ENCODE measurements around the gene FILIP1L.

Gene FILIP1L

DNA sequence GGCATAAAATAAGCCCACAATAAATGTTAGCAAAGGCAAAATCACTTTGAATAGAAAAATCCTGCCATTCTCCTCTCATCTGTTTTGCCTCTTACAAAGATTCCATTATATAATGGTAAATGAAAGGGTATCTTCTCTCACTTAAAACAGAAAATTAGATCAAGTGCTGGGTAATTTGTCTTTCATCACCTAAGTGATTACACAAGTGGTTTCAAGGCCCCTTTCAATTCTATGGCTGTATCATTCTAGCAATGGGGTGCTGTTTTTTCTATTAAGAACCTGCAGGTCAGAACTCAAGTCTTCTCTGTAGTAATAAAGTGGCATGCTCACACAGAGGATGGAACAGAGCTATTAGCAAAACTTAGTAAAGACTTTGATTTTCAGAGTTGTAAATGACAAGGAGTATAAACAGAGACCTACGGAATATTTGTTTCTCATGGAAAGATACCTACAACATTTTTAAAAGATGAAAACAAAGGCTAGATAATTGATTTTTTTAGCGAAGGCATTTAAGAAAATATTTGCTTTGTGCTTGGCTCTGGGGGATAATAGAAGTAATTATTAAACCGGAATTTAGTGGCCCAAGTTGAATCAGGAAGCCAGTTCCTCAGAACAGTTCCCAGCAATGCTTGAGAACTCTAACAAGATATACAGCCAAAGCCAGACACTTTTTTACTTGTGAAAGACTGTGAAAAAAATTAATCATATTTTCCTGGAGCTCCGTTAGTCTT lies 159.2 kb downstream of the FILIP1L start:
- H3K27me3 ChIP-seq (ENCODE audit: low read length) = no peaks in the 10 kb centered on the region
- H3K36me3 ChIP-seq (ENCODE audit: low read length) = no peaks in the 10 kb centered on the region
- H3K9ac ChIP-seq (ENCODE audit: low read length) = no peak overlapping the region
- no peaks in the 10 kb centered on the region for H3F3A ChIP-seq (ENCODE audit: insufficient read depth)
- TF ChIP-seq EZH2phosphoT487 (conservative IDR thresholded peaks at IDR 0.05; ENCODE audit: low read length) = no peak
- H3K4me2 ChIP-seq (ENCODE audit: low read depth, low read length, poor library complexity, severe bottlenecking) = no peak overlapping the region
- H3K27ac ChIP-seq (ENCODE audit: low read depth, low read length) = no peak overlapping the region
- no peaks in the 10 kb centered on the region for H3K9me2 ChIP-seq (replicated peaks; ENCODE audit: insufficient read depth, low read length)
- H2AFZ ChIP-seq (ENCODE audit: low read depth, low read length, severe bottlenecking) = no peak overlapping the region
- no peaks in the 10 kb centered on the region for H3K79me2 ChIP-seq (ENCODE audit: insufficient read depth, low read length)
- no peaks in the 10 kb centered on the region; the same call in 1 of the 2 replicates for H4K20me1 ChIP-seq (ENCODE audit: low read depth, low read length)
- no peak overlapping the region for H3K4me3 ChIP-seq (ENCODE audit: insufficient read depth, low read length, poor library complexity, severe bottlenecking)
- H3K9me3 ChIP-seq (ENCODE audit: insufficient read depth, low read length) = no peaks in the 10 kb centered on the region

- no peak overlapping the region for H3K4me3 ChIP-seq (ENCODE audit: insufficient read depth, low read length, poor library complexity, severe bottlenecking)
- H3K9me2 ChIP-seq (replicated peaks; ENCODE audit: insufficient read depth, low read length) = no peaks in the 10 kb centered on the region
- no peak overlapping the region for H3K4me2 ChIP-seq (ENCODE audit: low read depth, low read length, poor library complexity, severe bottlenecking)
- H3K36me3 ChIP-seq (ENCODE audit: low read length) = no peaks in the 10 kb centered on the region
- no peaks in the 10 kb centered on the region for H3K27me3 ChIP-seq (ENCODE audit: low read length)
- H3K9me3 ChIP-seq (ENCODE audit: insufficient read depth, low read length) = no peaks in the 10 kb centered on the region
- H4K20me1 ChIP-seq (ENCODE audit: low read depth, low read length) = no peaks in the 10 kb centered on the region; the same call in 1 of the 2 replicates
- TF ChIP-seq, protein P1, sequence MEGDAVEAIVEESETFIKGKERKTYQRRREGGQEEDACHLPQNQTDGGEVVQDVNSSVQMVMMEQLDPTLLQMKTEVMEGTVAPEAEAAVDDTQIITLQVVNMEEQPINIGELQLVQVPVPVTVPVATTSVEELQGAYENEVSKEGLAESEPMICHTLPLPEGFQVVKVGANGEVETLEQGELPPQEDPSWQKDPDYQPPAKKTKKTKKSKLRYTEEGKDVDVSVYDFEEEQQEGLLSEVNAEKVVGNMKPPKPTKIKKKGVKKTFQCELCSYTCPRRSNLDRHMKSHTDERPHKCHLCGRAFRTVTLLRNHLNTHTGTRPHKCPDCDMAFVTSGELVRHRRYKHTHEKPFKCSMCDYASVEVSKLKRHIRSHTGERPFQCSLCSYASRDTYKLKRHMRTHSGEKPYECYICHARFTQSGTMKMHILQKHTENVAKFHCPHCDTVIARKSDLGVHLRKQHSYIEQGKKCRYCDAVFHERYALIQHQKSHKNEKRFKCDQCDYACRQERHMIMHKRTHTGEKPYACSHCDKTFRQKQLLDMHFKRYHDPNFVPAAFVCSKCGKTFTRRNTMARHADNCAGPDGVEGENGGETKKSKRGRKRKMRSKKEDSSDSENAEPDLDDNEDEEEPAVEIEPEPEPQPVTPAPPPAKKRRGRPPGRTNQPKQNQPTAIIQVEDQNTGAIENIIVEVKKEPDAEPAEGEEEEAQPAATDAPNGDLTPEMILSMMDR (IDR thresholded peaks at IDR 0.05; ENCODE audit: insufficient read depth, low read length, poor library complexity, severe bottlenecking) = no peak
- no peak for TF ChIP-seq EZH2phosphoT487 (conservative IDR thresholded peaks at IDR 0.05; ENCODE audit: low read length)
- no peak overlapping the region for H3K27ac ChIP-seq (ENCODE audit: low read depth, low read length)
- H3F3A ChIP-seq (ENCODE audit: insufficient read depth) = no peaks in the 10 kb centered on the region
- H2AFZ ChIP-seq (ENCODE audit: low read depth, low read length, severe bottlenecking) = no peak overlapping the region
- H3K79me2 ChIP-seq (ENCODE audit: insufficient read depth, low read length) = no peaks in the 10 kb centered on the region
- H3K9ac ChIP-seq (ENCODE audit: low read length) = no peak overlapping the region
These were observed 160.7 kb downstream of the FILIP1L start for GRCh38 chr3:99953596-99953995.

- Histone ChIP-seq H3K27me3 (ENCODE audit: low read length) (no peaks in the 10 kb centered on the region), H4K20me1 (ENCODE audit: low read depth, low read length) (no peaks in the 10 kb centered on the region; the same call in none of the 2 replicates), H3K36me3 (ENCODE audit: low read length) (no peaks in the 10 kb centered on the region), H3K4me3 (ENCODE audit: insufficient read depth, low read length, poor library complexity, severe bottlenecking) (no peak overlapping the region), H3K9ac (ENCODE audit: low read length) (no peak overlapping the region), H3K4me2 (ENCODE audit: low read depth, low read length, poor library complexity, severe bottlenecking) (no peak overlapping the region), H2AFZ (ENCODE audit: low read depth, low read length, severe bottlenecking) (no peak overlapping the region), H3K9me3 (ENCODE audit: insufficient read depth, low read length) (no peaks in the 10 kb centered on the region), H3F3A (ENCODE audit: insufficient read depth) (no peaks in the 10 kb centered on the region), H3K27ac (ENCODE audit: low read depth, low read length) (no peak overlapping the region), H3K9me2 (replicated peaks; ENCODE audit: insufficient read depth, low read length) (no peaks in the 10 kb centered on the region), H3K79me2 (ENCODE audit: insufficient read depth, low read length) (no peaks in the 10 kb centered on the region)
- no peak for TF ChIP-seq EZH2phosphoT487 (conservative IDR thresholded peaks at IDR 0.05; ENCODE audit: low read length)
- TF ChIP-seq, protein P1 (IDR thresholded peaks at IDR 0.05; ENCODE audit: insufficient read depth, low read length, poor library complexity, severe bottlenecking) = no peak
These were observed 162.0 kb downstream of the FILIP1L start for GRCh38 chr3:99952306-99952705.

GRCh38 chr3:99951701-99952100 lies 162.6 kb downstream of the FILIP1L start:
- no peak overlapping the region for H3K4me2 ChIP-seq (ENCODE audit: low read depth, low read length, poor library complexity, severe bottlenecking)
- no peaks in the 10 kb centered on the region for H3F3A ChIP-seq (ENCODE audit: insufficient read depth)
- H3K9me2 ChIP-seq (replicated peaks; ENCODE audit: insufficient read depth, low read length) = no peaks in the 10 kb centered on the region

More at GRCh38 chr3:99951701-99952100, 162.6 kb downstream of the FILIP1L start:
- no peak overlapping the region for H2AFZ ChIP-seq (ENCODE audit: low read depth, low read length, severe bottlenecking)
- TF ChIP-seq, protein P1 (IDR thresholded peaks at IDR 0.05; ENCODE audit: insufficient read depth, low read length, poor library complexity, severe bottlenecking) = no peak
- TF ChIP-seq EZH2phosphoT487 (conservative IDR thresholded peaks at IDR 0.05; ENCODE audit: low read length) = no peak
- no peaks in the 10 kb centered on the region; the same call in none of the 2 replicates for H4K20me1 ChIP-seq (ENCODE audit: low read depth, low read length)
- H3K36me3 ChIP-seq (ENCODE audit: low read length) = no peaks in the 10 kb centered on the region
- H3K9me3 ChIP-seq (ENCODE audit: insufficient read depth, low read length) = no peaks in the 10 kb centered on the region
- no peaks in the 10 kb centered on the region for H3K79me2 ChIP-seq (ENCODE audit: insufficient read depth, low read length)
- no peak overlapping the region for H3K27ac ChIP-seq (ENCODE audit: low read depth, low read length)
- no peak overlapping the region for H3K9ac ChIP-seq (ENCODE audit: low read length)
- H3K27me3 ChIP-seq (ENCODE audit: low read length) = no peaks in the 10 kb centered on the region
- H3K4me3 ChIP-seq (ENCODE audit: insufficient read depth, low read length, poor library complexity, severe bottlenecking) = no peak overlapping the region
